Breast epithelium (tissue), 3 donors: ENCODE results near the gene C11orf65.
"Not testable (repeated sequence)": the region's sequence is repeated elsewhere in the genome, so short reads cannot be mapped to it uniquely, and the experiment has no call there.

Source experiments
- CTCF ChIP-seq, 3 donors: fragments of 450-650 bp; IDR thresholded peaks; one replicate each; pipeline ENCODE4 v1.5.1; 2016 to 2017; ENCODE audit warnings: antibody characterized with exemption in 3 of 3, mild to moderate bottlenecking in 3 of 3, moderate library complexity in 3 of 3
- POLR2A ChIP-seq: fragments of 450-650 bp; IDR thresholded peaks from one replicate; pipeline ENCODE4 v1.6.1; 2016; ENCODE audit warnings: antibody characterized with exemption, mild to moderate bottlenecking, moderate library complexity
- POLR2AphosphoS5 ChIP-seq, 3 donors: sonication (generic); formaldehyde crosslinking; IDR thresholded peaks; one replicate each; pipeline ENCODE4 v1.6.1; 2017; ENCODE audit warnings: antibody characterized with exemption in 3 of 3

- peak in 1 of 3 donors; percentile 10 for TF ChIP-seq CTCF (IDR thresholded peaks at IDR 0.05)
- not testable (repeated sequence) for TF ChIP-seq POLR2A; POLR2AphosphoS5 (IDR thresholded peaks at IDR 0.05)
These were observed 49.8 kb downstream of the C11orf65 start for GRCh38 chr11:108417551-108417950.
